HG02610 (cell line): ENCODE data around the gene SERPINA9.
"Not testable (repeated sequence)": the region's sequence is repeated elsewhere in the genome, so short reads cannot be mapped to it uniquely, and the experiment has no call there.

Experiments
- ATAC-seq: cut with Tn5 transposase; IDR thresholded peaks from one replicate; pipeline ENCODE4 v1.9.1; 2021; ENCODE audit warnings: mild to moderate bottlenecking, moderate library complexity; ENCODE audit not compliant: unreplicated experiment

Gene SERPINA9

DNA sequence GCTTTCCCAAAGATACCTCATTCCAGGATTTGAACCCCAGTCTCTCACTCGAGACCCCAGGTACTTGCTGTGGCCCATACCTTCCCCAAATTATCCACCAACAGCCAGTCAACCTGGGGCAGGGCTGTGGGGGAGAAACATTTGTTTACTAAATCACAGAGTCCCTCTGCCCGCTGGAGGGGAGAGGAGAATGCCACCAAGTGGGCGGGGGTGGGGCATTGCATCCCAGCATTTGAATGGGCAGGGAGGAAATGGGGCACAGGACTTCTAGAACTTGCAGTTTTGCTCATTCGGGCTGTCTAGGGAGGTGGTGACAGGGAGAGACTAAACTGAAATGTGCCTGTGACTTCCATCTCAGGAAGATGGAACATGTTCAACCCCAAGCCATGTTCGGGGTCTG is 10.9 kb upstream of the SERPINA9 start:
- ATAC-seq: no peak

DNA sequence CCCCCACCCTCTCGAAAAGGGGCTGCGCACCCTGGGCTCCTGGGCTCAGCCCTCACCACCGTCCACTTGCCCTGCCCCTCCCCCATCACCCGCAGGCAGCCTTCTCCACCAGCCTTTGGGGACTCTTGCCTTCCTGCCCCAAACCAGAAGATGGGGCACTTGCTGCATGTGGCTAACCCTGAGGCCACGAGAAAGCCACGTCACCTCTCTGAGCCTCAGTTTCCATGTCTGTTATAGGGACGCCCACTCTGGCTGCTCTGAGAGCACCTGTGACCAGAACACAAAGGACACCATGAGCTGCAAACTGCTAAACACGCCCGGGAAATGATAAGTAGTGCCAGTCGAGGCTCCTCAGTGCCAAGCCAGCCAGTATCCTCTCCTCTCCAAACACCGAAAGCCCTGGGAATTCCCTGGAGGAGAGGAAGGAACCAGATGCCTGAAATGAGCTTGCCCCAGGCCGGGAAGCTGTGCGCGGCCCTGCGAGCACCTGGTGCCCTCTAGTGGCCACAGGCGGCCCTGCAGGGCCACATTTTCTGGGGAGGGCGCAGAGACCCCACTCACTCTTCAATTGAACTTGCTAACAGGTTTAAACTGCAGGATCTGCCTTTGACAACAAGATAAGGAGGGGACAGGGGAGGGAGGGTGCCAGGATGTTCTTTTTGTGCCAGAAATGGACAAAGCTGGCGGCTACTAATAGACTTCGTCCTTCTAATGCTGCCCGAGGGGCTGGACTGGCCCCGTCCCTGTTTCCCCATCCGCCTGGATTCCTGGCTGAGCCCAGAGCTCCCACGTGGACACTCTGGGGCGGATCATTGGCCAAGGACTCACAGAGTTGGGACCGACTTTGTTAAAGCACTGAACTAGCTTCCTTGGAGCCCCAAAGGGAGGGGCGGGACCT is 10.2 kb upstream of the SERPINA9 start:
- ATAC-seq: peak; percentile 55

DNA sequence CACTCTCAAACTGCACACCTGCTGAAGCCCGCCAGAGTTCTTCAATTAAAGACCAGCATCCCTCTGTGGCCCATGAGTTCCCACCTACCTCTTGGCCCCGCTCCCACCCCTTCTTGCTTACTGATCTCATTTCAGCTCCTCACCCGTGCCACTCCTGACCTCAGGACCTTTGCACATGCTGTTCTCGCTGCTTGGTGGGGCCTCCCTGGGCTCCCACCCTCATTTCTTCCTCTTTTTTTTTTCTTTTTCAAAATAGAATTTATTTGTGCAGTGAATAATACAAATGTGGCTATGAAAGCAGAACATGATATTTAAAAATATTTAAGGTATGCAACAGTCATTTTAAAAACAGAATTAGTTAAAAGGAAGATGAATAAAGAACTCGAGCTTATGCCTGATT is 8.5 kb upstream of the SERPINA9 start:
- no peak for ATAC-seq

DNA sequence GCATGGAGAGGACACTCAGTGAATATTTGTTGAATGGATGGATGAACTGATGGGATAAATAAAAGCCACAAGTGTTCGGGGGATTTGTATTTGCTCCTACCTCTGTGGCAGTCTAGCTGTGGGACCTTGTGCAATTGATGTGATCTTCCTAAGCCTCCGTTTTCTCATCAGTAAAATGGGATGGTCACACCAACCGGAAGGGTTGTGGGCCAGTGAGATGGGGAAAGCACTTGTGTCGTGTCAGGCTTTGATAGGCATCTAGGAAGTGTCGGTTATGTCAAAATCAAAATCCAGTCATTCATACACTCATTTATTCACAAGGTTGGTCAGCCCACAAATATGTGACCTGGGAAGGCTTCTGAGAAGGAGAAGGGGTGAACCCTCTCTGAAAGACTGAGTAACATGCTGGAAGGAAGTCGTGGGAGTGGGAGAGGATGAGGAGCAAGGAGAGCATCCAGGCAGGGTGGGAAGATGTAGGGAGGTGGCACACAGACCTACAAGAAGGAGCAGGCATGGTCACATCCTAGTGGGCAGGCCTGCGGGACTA is 7.8 kb upstream of the SERPINA9 start:
- no peak for ATAC-seq

DNA sequence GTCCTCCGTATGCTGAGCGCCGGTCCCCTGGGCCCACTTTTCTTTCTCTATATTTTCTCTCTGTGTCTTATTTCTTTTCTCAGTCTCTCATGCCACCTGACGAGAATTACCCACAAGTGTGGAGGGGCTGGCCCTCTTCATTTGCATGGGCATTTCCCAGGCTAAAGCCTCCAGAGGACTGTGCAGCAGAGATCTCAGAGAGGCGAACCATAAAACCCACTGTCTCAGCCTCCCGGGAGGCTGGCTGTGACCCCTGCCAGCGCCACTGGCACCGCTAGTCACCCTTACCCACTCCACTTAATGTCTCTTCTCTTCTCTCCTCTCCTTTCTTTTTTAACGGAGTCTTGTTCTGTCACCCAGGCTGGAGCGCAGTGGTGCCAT is 7.1 kb upstream of the SERPINA9 start:
- no peak for ATAC-seq

DNA sequence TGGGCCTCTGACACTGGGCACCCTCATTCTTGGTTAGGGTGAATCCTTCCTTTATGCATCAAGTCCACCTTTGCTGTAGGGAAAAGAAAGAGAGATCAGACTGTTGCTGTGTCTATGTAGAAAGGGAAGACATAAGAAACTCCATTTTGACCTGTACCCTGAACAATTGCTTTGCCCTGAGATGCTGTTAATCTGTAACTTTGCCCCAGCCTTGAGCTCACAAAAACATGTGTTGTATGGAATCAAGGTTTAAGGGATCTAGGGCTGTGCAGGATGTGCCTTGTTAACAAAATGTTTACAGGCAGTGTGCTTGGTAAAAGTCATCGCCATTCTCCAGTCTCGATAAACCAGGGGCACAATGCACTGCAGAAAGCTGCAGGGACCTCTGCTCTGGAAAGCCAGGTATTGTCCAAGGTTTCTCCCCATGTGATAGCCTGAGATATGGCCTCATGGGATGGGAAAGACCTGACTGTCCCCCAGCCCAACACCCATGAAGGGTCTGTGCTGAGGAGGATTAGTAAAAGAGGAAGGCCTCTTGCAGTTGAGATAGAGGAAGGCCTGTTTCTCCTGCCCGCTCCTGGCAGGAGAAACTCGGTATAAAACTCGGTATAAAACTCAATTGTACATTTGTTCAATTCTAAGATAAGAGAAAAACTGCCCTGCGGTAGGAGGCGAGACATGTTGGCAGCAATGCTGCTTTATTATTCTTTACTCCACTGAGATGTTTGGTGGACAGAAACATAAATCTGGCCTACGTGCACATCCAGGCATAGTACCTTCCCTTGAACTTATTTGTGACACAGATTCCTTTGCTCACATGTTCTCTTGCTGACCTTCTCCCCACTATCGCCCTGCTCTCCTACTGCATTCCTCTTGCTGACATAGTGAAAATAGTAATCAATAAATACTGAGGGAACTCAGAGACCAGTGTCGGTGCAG is 6.4 kb upstream of the SERPINA9 start:
- not testable (repeated sequence) for ATAC-seq

DNA sequence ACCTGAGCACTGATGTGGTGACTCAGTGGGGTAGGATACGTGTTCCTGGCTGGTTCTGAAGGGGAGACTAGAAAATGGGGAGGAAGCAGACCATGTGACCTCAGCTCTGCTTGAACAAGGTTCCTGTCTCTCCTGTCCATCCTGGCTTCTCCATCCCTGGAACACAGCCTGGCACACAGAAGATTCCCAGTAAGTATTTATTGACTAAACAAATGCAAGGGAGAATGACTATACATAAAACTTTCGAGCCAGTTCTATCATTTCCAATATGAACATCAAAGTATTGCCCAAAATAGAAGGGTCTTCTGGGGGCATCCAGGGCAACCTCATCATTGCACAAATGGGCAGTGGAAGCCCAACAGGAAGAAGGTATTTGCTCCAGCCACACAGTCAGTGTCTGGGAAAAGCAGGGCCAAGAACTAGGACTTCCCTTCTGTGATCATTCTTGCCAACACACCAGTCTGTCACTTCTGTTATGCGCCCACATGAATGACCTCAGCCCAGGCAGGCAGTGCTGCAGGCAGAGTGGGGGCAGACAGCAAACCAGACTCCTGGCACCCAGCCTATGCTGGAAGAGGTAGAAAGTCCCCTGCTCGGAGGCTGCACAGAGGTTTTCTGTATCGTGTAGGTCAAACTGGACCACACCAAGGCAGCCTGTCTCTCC is 5.6 kb upstream of the SERPINA9 start:
- no peak for ATAC-seq

DNA sequence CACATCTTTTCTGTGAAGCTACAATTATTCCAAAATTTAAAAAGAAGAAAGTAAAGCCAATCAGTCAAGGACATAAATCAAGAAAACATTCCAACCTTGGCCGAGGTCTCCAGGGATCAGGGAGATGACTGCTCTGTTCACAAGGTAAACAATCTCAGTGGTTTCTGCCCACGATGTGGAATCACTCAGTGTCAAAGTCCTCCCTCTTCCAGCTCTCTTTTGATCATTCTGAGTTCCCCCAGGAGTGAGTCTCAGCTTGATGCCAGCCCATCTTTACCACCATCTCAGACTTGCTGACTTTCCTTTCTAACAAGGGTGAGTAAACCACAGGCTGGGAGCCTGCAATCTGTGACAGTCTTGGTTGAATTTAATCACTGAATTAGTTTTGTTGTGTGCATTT is 4.8 kb upstream of the SERPINA9 start:
- ATAC-seq: no peak

DNA sequence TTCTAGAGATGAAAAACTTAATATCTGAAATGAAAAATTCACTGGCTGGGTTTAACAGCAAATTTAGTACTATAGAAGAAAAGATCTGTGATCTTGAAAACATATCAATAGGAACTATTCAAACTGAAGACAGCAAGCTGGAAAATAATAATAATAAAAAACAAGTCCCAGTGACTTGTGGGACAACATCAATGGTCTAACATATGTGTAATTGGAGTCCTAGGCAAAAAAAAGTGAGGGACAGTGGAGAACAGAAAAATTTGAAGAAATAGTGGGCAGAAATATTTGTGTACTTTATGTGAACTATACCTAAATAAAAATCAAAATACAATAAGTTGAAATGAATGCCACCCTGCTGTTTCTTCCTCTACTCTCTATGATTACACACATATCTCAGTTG is 2.4 kb upstream of the SERPINA9 start:
- ATAC-seq: no peak

DNA sequence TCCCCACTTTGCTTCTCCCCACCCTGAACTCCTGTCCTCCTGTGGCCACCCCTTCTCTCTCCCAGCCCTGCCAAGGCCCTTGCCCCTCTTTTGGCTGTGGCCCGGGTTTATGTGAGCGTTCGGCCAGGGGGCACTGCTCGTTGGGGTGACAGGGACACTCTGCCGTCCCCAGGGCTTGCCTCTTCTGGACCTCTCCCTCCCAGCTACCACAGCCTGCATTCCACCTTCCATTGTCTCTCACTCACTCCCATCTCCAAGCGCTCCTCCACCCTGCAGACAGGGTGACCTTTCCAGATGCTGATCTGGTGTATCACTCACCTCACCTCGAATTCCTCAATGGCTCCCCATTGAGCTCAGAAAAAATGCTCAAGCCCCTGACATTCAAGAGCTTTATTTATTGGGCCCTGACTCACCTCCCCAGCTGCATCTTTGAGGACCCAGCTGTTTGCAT is 1.4 kb downstream of the SERPINA9 start:
- no peak for ATAC-seq

DNA sequence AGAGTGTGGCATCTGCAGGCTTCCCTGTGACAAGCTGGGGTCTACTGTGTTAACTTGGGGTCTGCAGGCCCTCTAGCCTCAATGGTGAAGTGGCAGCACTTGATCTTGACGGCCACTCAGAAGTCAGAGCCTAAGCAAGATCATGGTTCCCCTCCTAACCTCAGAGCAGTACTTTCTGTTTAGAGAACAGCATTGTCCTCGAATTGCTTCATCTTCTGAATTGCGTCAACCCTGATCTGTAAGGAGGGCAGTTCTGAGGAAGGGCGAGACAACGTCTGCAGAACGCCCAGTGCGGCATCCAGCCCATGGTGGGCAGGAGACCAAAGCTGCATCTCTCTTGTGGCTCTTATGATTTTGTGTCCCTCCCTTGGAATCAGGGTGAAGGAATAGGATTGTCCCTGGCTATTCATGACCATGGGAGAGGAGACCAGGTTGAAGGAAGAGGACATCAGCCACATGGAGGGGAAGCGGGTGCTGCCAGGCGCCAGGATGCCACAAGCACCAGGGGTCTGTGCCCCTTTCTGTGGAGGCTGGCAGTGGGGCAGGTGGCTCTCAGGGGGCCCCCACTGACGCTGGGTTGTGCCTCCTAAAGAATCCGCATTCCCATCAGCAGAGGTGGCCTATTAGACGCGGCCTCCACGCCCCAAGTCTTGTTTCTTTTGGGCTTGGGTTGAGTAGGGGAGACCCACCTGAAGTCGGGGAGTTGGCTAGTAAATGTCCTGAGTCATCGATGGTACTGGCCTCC is 2.2 kb downstream of the SERPINA9 start:
- no peak for ATAC-seq

DNA sequence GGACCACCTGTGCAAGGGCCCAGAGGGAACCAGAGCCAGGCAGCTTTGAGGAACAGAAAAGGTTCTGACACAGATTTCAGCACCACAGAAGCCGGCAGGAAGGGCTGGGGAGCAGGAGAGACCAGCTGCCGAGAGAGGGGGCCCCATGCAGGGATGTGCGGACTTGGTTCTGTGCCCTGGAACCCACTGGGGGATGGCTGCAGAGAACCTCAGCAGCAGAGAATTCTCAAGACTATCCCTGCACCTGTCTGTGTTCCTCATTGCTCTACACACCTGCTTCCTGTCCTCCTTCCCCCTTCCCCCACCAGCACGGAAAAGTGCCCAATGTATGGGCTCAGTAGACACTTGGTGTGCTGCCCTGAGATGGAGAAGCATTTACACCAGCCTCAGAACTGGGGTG is 3.2 kb downstream of the SERPINA9 start:
- ATAC-seq: no peak

DNA sequence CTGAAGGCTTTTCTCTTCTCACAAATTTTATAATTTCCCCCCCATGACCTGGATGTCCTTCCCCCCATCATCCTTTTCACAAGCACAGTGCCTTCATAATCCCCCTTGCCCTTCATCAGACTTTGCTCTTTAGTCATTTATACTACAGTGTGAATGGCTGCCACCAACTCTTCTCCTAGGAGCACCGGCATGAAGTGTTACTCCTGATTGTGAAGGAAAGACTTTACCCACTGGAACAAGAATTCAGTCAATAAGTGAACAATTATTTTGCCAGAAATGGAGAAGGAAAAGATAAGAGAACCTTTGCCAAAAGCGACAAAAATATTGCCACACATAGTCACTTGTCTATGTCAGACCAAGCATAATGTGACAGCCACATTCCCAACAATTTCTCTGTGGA is 5.0 kb downstream of the SERPINA9 start:
- no peak for ATAC-seq

DNA sequence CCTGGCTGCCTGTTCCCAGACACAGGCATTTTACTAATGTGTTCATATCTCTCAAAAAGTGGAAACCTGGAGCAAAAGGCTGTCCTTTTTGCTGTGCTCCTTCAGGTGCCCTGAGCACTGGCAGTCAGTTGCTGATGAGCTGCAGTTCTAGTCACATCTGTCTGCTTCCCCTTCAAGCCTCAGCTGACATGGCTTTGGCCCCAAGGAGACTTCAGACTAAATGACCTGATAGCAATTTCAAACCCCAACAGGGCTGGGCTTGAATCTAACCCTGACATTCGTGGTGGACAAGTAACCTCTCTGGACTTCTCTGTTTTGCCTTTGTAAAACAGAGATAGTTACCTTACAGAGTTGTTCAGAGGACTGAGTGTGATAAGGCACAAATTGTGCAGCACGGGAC is 5.7 kb downstream of the SERPINA9 start:
- ATAC-seq: no peak

DNA sequence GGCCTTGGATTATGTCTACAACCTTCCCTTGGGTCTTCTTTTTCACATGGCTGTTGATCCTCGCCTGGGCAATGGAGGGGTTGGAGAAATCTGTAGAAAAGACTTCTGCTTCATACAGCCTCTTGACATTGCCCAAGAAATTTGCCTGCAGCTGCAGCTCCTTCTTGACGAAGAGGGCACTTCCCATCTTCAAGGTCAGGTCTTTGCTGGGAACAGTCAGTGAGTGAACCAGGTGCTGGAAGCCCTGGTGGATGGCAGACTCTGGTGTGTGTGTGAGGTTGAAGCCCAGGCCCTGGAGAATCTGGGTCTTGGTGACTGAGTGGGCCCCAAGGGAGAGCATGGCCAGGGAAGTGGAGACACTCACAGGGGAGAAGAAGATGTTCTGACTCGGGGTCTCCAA is 6.7 kb downstream of the SERPINA9 start:
- ATAC-seq: no peak

DNA sequence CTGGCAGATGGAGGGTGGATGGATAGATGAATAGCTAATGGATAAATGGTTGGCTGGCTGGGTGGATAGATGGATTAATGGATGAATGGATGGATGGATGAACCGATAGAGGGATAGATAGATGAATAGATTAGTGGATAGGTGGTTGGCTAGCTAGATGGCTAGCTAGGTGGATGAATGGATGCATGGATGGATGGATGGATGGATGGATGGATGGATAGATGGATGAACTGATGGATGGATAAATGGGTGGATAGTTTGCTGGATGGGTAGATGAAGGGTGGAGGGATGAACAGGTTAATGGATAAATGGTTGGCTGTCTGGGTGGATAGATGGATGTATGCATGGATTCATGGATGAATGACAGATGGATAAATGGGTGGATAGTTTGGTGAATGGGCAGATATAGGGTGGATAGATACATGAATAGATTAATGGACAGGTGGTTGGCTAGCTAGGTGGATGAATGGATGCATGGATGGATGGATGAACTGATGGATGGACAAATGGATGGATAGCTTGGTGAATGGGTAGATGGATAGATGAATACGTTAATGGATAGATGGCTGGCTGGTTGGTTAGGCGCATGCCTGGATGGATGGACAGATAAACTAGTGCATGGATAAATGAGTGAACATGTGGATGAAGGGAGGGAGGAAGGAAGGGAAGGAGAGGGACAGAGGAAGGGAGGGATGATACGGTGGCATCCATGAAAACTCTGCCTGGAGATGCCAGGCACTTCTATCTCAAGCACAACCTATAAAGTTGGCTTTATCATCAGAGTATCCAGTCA is 8.1 kb downstream of the SERPINA9 start:
- ATAC-seq: no peak

DNA sequence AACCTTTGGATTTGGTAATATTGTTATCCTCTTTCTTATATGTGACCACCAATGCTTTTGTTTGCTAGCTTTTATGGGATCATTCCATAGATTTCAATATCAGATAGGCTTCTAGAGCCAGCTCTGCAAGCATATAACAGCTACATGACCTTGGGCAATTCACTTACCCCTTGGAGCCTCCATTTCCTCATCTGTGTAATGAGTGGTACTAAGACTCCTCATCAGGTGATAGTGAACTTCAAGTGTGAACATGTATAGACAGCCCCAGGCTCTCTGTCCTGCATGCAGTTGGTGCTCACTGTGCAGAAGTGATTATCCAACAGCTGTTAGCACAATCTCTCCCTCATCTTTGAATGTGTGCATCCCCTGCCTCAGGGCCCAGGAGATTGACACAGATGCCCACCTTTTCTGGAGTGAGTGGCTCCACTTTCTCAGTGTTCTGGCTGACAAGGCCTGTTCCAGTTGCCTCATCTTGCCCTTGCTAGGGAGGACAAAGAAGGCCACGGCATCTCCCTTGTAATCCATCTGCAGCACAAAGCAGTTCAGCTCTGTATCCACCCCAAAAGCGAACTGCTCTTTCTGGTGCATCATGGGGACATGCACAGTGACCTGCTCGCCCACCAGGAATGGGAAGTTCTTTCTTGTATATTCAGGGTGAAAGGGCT is 9.2 kb downstream of the SERPINA9 start:
- ATAC-seq: no peak

DNA sequence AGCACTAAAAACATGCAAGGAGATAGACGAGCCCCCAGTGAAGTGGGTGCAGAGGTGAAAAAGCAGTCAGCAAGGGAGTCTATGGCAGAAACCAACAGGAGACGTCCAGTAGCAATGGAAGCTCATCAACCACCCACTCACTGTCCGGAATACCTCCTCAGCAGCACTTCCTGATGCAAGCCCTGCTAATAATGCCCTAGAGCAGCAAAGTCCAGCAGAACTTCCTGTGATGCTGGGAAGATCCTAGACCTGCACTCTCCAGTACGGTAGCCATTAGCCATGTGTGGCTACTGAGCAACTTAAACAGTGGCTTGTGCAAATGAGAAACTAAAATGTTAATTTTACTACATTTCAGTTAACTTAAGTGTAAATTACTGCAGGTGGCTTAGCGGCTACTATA is 11.0 kb downstream of the SERPINA9 start:
- ATAC-seq: no peak

DNA sequence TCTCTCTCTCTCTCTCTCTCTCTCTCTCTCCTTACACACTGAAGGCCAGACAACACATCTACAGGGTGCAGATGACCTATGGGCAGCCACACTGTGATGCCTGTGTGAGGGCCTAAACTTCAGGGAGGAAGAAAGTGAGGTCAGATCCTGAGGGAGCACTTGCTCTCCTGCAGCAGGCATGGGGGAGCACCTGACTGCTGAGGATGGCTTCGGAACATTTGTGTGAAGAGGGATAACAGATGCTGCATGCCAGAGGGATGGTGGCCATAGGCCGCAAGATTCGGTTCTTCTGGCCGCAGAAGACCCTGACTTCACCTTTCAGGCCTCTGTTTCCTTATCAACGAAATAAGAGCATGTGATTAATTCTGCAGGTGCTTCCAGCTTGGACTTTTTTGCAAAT is 11.7 kb downstream of the SERPINA9 start:
- ATAC-seq: no peak
